DND-41 (cell line): ENCODE data around the gene MAP1LC3B2.

Experiments
- ATAC-seq: fragments of 200-7000 bp; cut with Tn5 transposase; 3 replicates; pipeline ENCODE4 v1.9.1; 2021; ENCODE audit warnings: low read depth; ENCODE audit not compliant: insufficient read depth
- DNase-seq: peaks from one replicate; pipeline ENCODE4 v3.0.0-alpha.2; 2020
- H2AFZ ChIP-seq: 2 replicates; pipeline ENCODE4 v1.6.0; 2012; ENCODE audit warnings: low read depth, low read length
- H3K27ac ChIP-seq: 2 replicates; pipeline ENCODE4 v1.5.1; 2012; ENCODE audit warnings: low read length, inconsistent platforms
- H3K27me3 ChIP-seq: fragments of 200-600 bp; sonication (generic); 2 replicates; pipeline ENCODE4 v1.6.0; 2012; ENCODE audit warnings: low read length, mild to moderate bottlenecking, inconsistent platforms; ENCODE audit not compliant: insufficient read depth, poor library complexity
- H3K36me3 ChIP-seq: 2 replicates; pipeline ENCODE4 v1.5.1; 2012; ENCODE audit warnings: low read length, inconsistent platforms; ENCODE audit not compliant: insufficient read depth
- H3K4me1 ChIP-seq: 2 replicates; pipeline ENCODE4 v1.5.1; 2012; ENCODE audit warnings: mild to moderate bottlenecking, low read length; ENCODE audit not compliant: insufficient read depth
- H3K4me2 ChIP-seq: 2 replicates; pipeline ENCODE4 v1.6.0; 2012; ENCODE audit warnings: mild to moderate bottlenecking, moderate library complexity, low read length, inconsistent platforms; ENCODE audit not compliant: insufficient read depth
- H3K4me3 ChIP-seq, 2 experiments: fragments of 200-600 bp in 1 of 2; shearing (Covaris generic) in 1 of 2; 2 replicates each; pipeline ENCODE4 v1.5.1; 2012 to 2016; ENCODE audit warnings: inconsistent platforms in 2 of 2, low read length in 2 of 2, mild to moderate bottlenecking in 2 of 2, low read depth in 1 of 2, moderate library complexity in 1 of 2
- H3K79me2 ChIP-seq: 2 replicates; pipeline ENCODE4 v1.6.0; 2012; ENCODE audit warnings: low read length, inconsistent platforms; ENCODE audit not compliant: insufficient read depth
- H3K9ac ChIP-seq: 2 replicates; pipeline ENCODE4 v1.6.0; 2012; ENCODE audit warnings: low read depth, mild to moderate bottlenecking, inconsistent platforms, low read length, moderate library complexity
- H3K9me3 ChIP-seq: 2 replicates; pipeline ENCODE4 v1.5.1; 2012; ENCODE audit warnings: low read length, moderate library complexity, mild to moderate bottlenecking, inconsistent platforms; ENCODE audit not compliant: insufficient read depth, severe bottlenecking
- H4K20me1 ChIP-seq: 2 replicates; pipeline ENCODE4 v1.6.0; 2012; ENCODE audit warnings: low read length; ENCODE audit not compliant: insufficient read depth
- EZH2 ChIP-seq: IDR thresholded peaks from 3 replicates; pipeline ENCODE4 v1.6.1; 2012; ENCODE audit warnings: borderline replicate concordance, low read depth, mild to moderate bottlenecking, moderate library complexity, low read length, inconsistent platforms; ENCODE audit not compliant: severe bottlenecking
- TF ChIP-seq, protein P1 (sequence below): IDR thresholded peaks from 2 replicates; pipeline ENCODE4 v1.5.1; 2012; ENCODE audit warnings: borderline replicate concordance, low read length, moderate library complexity, mild to moderate bottlenecking; ENCODE audit not compliant: poor library complexity, severe bottlenecking; ENCODE audit errors: extremely low read depth

Gene MAP1LC3B2

DNA sequence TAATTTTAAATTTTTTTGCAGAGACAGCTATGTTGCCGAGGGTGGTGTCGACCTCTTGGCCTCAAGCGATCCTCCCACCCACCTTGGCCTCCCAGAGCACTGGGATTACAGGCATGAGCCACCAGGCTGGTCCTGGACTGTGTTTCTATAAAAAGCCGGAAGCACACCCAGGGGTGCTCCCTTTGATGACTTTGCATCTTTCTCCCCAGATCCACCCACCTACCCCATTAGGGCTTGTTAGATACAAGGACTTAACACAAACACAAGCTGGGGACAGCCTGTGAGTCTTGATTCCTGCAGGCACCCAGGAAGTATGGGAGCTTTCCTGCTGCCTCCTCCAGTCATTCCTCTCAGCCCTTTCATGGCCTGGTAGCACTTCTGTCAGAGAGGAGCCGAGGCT lies 67.0 kb downstream of the MAP1LC3B2 start:
- ATAC-seq = no peak
- DNase-seq = no peak
- Histone ChIP-seq H3K36me3 (no peaks in the 10 kb centered on the region), H2AFZ (no peak overlapping the region), H4K20me1 (no peaks in the 10 kb centered on the region), H3K27ac (no peak overlapping the region), H3K4me1 (peaks cover 7% of the 10 kb centered on the region; the same call in 1 of the 2 replicates), H3K4me2 (no peak overlapping the region), H3K9me3 (peaks cover 9% of the 10 kb centered on the region), H3K27me3 (no peaks in the 10 kb centered on the region), H3K9ac (no peak overlapping the region), H3K79me2 (no peaks in the 10 kb centered on the region), H3K4me3 (no peak overlapping the region)
- TF ChIP-seq, protein P1, sequence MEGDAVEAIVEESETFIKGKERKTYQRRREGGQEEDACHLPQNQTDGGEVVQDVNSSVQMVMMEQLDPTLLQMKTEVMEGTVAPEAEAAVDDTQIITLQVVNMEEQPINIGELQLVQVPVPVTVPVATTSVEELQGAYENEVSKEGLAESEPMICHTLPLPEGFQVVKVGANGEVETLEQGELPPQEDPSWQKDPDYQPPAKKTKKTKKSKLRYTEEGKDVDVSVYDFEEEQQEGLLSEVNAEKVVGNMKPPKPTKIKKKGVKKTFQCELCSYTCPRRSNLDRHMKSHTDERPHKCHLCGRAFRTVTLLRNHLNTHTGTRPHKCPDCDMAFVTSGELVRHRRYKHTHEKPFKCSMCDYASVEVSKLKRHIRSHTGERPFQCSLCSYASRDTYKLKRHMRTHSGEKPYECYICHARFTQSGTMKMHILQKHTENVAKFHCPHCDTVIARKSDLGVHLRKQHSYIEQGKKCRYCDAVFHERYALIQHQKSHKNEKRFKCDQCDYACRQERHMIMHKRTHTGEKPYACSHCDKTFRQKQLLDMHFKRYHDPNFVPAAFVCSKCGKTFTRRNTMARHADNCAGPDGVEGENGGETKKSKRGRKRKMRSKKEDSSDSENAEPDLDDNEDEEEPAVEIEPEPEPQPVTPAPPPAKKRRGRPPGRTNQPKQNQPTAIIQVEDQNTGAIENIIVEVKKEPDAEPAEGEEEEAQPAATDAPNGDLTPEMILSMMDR = no peak
- TF ChIP-seq EZH2 = no peak
